HL-60/S4 treated with phorbol 12-myristate 13-acetate at 8.2 ng/mL for 4 days and 3 days (cell line): ENCODE results near the gene BMPR1B.
"Not testable (repeated sequence)": the region's sequence is repeated elsewhere in the genome, so short reads cannot be mapped to it uniquely, and the experiment has no call there.

Experiments used
- in situ Hi-C: fragments of 300-500 bp; cut with MboI; formaldehyde crosslinking; loops from 2 replicates; pipeline ENCODE4 v1.15.0; 2022; ENCODE audit warnings: low sequenced_read_pairs

Gene BMPR1B

DNA sequence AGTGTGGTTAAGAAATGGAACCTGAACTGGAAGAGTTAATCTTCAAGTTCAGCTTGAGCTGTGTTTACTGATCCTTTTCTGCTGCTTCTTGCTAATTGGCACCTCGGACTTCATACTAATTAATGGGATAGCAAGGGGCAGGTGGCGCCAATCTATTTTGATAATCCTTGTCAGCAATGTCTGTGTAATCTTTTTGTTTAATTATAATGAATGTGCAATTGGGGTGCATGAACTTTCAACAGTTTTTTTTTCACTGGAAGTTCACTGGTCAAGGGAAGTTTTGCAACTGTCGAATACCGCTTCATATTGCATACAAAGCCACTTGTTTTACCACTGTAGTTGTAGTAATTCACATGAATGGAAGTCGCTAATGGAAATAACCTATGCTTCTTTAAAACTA, 261.0 kb downstream of the BMPR1B start:
- in situ Hi-C loops, result no loop called here

- in situ Hi-C loops, result no loop called here
These were observed 262.8 kb downstream of the BMPR1B start for GRCh38 chr4:95020521-95020920.

DNA sequence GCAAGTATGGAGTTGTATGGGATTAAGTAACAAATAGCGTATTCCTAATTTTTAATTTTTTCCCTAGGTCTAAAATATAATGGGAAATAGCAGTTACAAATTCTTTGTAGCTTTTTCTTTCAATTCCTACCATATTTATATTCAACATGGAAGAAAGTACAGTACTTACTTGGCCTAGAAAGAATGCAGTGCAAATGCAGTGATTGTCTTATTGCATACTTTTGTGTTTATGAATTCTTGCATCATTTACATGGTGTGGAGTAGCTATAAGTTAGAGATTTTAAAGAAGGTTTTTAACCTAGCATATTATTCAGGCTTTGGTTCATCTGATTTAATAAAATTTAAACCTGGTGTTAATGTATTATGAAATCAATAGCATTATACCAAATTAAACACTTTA, 263.3 kb downstream of the BMPR1B start:
- in situ Hi-C loops, result no loop called here

GRCh38 chr4:95023110-95023509, 265.4 kb downstream of the BMPR1B start:
- in situ Hi-C loops, result no loop called here

GRCh38 chr4:95027905-95028618, 270.3 kb downstream of the BMPR1B start:
- in situ Hi-C loops, result no loop called here

DNA sequence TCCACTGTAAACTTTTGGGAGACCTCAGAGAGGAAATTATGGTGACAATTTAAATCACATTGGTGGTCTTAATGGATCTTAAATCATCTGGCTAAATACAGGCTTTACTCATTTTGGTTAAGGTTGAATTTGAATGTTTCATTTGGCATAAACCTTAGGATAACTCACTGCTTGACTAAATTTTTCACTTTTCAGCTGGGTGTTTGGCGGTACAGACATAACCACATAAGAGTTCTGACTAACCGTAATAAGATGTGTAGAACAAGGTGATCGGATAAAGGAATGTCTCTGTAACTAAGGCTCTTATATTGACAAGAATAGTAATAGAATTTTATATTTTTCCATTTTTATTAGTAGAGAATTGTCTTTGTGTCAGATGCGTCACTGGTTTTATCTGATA, 281.0 kb downstream of the BMPR1B start:
- in situ Hi-C loops, result no loop called here

DNA sequence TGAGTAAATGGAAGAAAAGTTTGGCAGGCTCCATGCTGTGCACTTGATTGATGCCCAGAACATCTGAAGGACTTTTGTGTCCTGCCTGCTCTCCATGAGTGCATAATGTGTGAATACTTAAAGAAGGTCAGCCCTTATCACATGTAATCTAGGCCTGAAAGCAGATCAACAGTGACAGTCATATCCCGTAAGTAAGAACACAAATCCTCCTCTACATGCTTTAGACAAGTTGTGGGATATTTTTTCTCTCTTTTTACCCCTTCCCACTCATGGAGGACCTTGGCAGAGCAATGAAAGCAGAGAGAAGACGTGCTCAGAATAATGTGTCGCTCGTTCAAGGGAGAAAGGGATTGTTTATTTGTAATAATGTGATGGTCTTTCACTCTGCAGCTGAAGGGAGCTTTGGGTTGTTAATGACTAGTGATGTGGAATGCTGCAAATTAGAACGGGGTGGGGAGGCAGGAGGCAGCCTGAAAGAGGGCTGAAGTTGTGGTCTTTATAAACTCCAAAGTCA, 286.6 kb downstream of the BMPR1B start:
- in situ Hi-C loops, result no loop called here

- in situ Hi-C loops, result no loop called here
These were observed 287.7 kb downstream of the BMPR1B start for GRCh38 chr4:95045429-95045828.

GRCh38 chr4:95048296-95048695, 290.5 kb downstream of the BMPR1B start:
- in situ Hi-C loops, result no loop called here

DNA sequence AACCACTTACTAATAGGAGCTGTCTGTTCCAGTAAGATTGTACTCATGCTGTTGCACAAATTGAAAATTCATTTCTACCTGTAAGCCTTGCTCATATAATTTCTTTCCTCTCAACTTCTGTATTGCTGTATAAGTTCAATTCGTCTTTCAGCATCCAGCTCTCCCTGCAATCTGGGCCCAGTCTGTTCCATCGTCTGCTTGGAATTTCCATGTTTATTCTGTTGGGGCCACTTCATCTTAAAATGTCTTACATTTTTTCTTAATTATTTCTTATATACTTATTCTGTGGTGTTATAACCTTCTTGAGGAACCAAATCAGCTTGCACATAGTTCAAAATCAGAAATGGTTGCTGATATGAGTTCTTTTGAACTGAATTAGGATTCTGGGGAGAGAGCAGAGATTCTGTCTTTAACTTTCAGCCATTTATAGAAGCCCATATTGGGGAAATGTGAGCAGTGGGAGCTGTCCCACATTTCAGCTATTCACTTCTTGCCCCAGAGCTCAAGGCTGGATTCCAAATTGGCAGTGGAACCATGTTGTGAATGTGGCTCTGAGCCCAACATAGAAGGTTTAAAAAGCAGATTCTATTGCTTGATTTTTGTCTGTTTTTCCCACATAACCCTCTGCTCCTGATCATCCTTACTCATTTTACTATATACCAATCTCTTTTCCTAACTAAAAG, 291.9 kb downstream of the BMPR1B start:
- in situ Hi-C loops, result no loop called here

DNA sequence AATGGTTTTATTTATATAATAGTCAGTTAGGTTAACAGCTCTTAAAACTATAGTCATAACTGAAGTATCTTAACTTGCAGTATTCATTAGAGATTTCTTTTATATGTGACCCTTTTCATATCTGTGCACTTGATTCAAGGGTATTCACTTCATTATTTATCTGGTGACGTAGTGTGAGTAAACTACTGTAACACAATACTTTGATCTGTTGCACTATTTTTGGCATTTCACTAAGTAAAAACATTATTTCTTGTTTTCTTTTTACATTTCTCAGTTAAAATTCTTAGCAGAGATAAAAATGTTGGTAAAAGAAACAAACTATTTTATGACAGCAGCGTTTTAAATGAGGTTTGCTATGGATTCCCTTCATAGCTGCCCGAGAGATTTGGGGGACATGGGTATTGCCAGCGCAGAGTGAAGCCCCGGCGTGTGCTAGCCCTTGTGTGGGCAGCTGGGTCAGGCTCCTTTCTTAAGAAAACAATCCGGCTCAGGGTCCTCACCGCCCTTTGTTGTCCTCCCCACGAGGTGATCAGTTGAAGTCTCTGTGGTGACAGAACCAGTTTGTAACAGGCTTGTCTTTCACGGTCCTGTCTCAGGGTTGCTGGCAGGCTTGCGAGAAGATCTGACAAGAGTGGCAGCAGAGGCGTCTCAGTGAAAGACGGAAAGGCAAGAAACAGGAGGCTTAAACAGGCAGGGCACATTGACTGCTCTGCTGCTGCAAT, 293.4 kb downstream of the BMPR1B start:
- in situ Hi-C loops, result no loop called here

DNA sequence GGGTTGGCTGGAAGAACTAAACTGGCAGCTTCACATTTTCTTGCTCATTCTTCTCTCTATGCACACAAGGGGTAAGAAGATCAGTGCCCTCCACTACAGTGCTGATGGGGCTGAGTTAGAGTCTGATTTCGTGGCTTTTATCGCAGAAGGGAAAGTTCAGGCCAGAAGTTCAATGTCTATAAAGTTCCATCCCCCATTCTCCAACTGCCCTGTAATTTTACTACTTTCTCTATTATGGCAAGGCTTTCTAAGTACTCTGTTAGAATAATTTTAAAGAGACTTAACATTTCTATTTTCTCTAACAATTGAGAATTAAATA, 293.9 kb downstream of the BMPR1B start:
- in situ Hi-C loops, result no loop called here

DNA sequence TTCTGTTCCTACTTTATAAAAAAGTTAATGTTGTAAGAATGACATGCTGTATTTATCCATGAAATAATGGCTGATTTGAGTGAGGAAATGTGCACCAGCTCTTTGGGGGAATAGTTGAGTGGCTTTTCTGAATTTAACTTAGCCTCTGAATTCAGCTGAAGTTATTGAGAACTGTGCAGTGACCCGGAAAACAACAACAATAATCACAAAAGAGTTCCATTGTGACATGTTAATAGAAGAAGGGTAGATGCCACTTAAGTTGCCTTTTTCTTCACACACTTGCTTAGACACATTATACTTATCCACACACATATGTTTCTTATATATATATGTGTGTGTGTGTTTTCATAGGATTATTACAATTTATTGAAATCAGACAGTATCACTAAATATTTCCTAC, 301.2 kb downstream of the BMPR1B start:
- in situ Hi-C loops, result no loop called here

DNA sequence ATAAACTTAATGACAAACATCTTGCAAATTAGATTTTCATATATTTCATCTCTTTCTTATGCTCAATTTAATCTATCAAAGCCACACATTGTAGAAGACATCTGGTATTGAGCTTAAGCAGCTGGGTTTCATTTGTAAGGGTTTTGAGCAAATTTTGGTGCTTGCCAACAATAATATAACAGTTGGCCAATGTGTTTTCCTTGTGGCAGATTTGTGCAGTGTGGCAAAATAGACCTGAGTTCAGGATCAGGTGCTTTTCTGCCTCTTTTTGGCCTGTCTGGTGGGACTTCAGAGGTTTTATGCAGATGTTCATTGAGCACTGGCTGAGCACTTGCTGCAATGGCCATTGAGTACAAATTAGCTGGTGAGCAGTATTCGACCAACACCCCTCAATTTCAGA, 301.9 kb downstream of the BMPR1B start:
- in situ Hi-C loops, result no loop called here

DNA sequence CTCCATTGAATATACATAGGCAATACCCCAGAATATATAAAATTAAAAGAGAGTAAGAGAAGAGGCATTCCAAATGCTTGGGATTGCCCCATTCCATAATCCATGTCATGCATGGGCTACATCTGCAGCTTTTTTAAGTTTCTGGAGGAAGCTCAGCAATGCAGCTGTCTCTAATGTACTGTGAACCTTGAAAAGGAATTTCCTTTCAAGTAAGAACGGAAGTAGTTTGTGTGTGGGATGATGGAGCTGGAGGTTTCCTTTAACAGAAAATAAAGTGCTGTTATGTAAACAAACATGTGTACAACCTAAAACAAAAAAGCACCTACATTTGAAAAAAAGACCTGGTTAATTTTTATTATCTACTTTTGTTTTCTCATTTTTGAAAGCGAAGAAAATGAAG, 303.5 kb downstream of the BMPR1B start:
- in situ Hi-C loops, result no loop called here

DNA sequence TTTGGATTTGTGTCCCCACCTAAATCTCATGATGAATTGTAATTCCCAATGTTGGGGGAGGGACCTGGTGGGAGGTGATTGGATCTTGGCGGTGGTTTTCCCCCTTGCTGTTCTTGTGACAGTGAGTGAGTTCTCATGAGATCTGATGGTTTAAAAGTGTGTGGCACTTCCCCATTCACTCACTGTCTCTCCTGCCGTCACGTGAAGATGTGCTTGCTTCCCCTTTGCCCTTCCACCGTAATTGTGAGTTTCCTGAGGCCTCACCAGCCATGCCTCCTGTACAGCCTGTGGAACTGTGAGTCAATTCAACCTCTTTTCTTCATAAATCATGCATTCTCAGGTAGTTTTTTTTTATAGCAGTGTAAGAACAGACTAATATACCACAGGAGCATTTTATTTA, 304.0 kb downstream of the BMPR1B start:
- in situ Hi-C loops, result not testable (repeated sequence)

DNA sequence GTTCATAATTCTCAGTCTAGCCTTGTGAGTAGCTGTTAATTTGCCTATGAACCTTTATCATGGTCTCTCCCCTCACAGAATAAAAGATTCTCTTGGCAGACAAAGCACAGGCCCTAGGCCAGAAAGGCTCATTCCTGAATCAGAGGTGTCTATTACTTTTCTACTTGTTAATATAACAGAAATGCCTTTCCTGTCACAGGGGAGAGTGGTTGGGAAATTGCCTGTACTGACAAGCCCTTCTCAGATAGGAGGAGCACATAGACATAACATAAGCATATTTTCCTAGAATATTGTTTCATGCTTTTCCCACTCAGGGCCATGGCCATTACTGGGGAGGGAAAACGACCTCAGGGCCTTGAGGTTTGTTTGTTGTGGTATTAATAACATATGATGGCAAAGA, 308.3 kb downstream of the BMPR1B start:
- in situ Hi-C loops, result no loop called here

DNA sequence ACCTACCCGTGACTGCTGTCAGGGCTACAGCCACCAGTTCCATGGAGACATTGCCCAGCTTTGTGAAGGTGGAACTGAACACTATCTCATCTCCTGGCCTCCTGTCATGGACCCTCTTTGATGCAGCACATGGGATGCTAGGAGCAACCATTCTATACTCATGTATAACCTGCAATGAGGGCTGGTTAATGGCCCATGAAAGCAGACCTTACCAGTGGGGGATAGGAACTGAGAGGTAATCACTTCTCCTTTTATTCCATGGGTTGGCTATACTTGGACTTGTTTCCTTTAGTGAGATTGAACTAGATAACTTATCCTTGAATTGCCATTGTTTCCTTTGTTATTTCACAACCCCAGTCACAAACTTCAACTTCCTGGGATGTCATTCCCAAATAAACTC, 310.6 kb downstream of the BMPR1B start:
- in situ Hi-C loops, result no loop called here

- in situ Hi-C loops, result no loop called here
These were observed 311.2 kb downstream of the BMPR1B start for GRCh38 chr4:95068818-95069478.

DNA sequence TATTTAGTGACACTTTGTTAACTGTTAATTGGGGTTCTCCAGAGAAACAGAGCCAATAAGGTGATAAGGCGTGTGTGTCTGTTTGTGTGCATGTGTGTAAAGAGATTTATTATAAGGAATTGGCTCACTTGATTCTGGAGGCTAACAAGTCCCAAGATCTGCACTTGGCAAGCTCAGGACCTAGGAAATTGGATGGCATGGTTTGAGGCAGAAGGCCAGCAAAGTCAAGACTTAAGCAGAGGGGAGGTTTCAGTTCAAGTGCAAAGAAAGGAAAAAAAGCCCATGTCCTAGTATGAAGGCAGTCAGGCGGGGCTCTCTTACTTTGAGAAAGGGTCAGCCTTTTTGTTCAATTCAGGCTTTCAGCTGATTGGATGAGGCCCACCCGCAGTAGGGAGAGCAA, 314.1 kb downstream of the BMPR1B start:
- in situ Hi-C loops, result no loop called here

- in situ Hi-C loops, result no loop called here
These were observed 315.9 kb downstream of the BMPR1B start for GRCh38 chr4:95073646-95074045.

DNA sequence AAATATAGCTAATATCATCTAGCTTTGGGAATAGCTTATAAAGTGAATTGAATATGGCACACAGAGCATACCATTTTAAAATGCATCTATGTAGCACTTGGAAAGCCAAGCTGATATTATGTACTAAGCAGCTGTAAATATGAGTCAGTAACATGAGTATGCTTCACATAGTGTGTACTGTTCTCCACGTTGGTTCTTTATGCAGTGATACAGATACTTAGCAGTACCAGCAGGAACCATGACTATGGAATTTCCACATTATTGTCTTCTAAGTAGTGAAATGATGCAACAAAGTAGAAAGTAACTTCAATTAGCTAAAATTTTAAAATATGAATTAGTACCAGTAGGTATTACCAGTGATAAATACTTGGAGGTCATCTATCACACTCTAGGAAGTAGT, 320.1 kb downstream of the BMPR1B start:
- in situ Hi-C loops, result no loop called here
